Common myeloid progenitor, CD34-positive (primary cell): ENCODE measurements around the gene BDKRB2.

ENCODE experiments used
- CTCF ChIA-PET: fragments of 350-600 bp; sonication (Branson Sonifier 250); formaldehyde crosslinking; loops from one replicate; lab custom pipeline; 2021; ENCODE audit warnings: antibody characterized with exemption; lab: Charles Lee
- POLR2A ChIA-PET: fragments of 350-600 bp; sonication (Branson Sonifier 250); formaldehyde crosslinking; loops from one replicate; lab custom pipeline; 2021; ENCODE audit warnings: antibody characterized with exemption; lab: Charles Lee
- DNase-seq, 3 donors: peaks; one replicate each; pipeline versions ENCODE4 v3.0.0 to v3.0.0-alpha.2; 2013
- H3K27ac ChIP-seq, 2 experiments: 1 replicate in 1 of 2; 2 replicates in 1 of 2; pipeline ENCODE4 v1.7.0; 2013; ENCODE audit warnings: inconsistent platforms in 2 of 2, low read length in 2 of 2, mild to moderate bottlenecking in 2 of 2, low read depth in 1 of 2, moderate library complexity in 1 of 2; ENCODE audit not compliant: severe bottlenecking in 2 of 2, insufficient read depth in 1 of 2, poor library complexity in 1 of 2
- H3K27me3 ChIP-seq, 5 experiments: replicated peaks in 2 of 5; 1 replicate in 3 of 5; 2 replicates in 2 of 5; pipeline versions ENCODE4 v1.6.1 to v1.7.0; 2013; ENCODE audit warnings: low read length in 4 of 5, mild to moderate bottlenecking in 2 of 5, moderate library complexity in 2 of 5, inconsistent platforms in 1 of 5; ENCODE audit not compliant: insufficient read depth in 5 of 5, control insufficient read depth in 4 of 5
- H3K36me3 ChIP-seq, 4 experiments: 1 replicate in 2 of 4; 2 replicates in 2 of 4; pipeline versions ENCODE4 v1.6.1 to v1.7.0; 2013; ENCODE audit warnings: low read length in 3 of 4, control low read depth in 1 of 4, mild to moderate bottlenecking in 1 of 4; ENCODE audit not compliant: control insufficient read depth in 4 of 4, insufficient read depth in 4 of 4
- H3K4me1 ChIP-seq, 4 experiments: 1 replicate in 3 of 4; 2 replicates in 1 of 4; pipeline versions ENCODE4 v1.6.1 to v1.7.1; 2013; ENCODE audit warnings: low read length in 3 of 4, mild to moderate bottlenecking in 3 of 4, control low read depth in 1 of 4, inconsistent platforms in 1 of 4, moderate library complexity in 1 of 4; ENCODE audit not compliant: control insufficient read depth in 4 of 4, insufficient read depth in 4 of 4; ENCODE audit errors: control extremely low read depth in 1 of 4
- H3K4me3 ChIP-seq, 7 experiments: 1 replicate in 4 of 7; 2 replicates in 3 of 7; pipeline versions ENCODE4 v1.5.1 to v1.7.0; 2013; ENCODE audit warnings: mild to moderate bottlenecking in 7 of 7, low read length in 6 of 7, moderate library complexity in 6 of 7, inconsistent platforms in 2 of 7, low read depth in 2 of 7, control low read depth in 1 of 7; ENCODE audit not compliant: insufficient read depth in 4 of 7, control insufficient read depth in 1 of 7; ENCODE audit errors: extremely low read depth in 1 of 7
- H3K9me3 ChIP-seq, 5 experiments: 1 replicate in 4 of 5; 2 replicates in 1 of 5; pipeline versions ENCODE4 v1.6.1 to v1.7.1; 2013; ENCODE audit warnings: low read length in 4 of 5, mild to moderate bottlenecking in 2 of 5, inconsistent platforms in 1 of 5, low read depth in 1 of 5, moderate library complexity in 1 of 5; ENCODE audit not compliant: control insufficient read depth in 4 of 5, insufficient read depth in 2 of 5; ENCODE audit errors: control extremely low read depth in 1 of 5
- WGBS: methylation state at CpG from one replicate; pipeline ENCODE4 v1.1.5; 2013; ENCODE audit not compliant: insufficient coverage; 5-methylcytosine and 5-hydroxymethylcytosine counted together

BDKRB2 gene

DNA sequence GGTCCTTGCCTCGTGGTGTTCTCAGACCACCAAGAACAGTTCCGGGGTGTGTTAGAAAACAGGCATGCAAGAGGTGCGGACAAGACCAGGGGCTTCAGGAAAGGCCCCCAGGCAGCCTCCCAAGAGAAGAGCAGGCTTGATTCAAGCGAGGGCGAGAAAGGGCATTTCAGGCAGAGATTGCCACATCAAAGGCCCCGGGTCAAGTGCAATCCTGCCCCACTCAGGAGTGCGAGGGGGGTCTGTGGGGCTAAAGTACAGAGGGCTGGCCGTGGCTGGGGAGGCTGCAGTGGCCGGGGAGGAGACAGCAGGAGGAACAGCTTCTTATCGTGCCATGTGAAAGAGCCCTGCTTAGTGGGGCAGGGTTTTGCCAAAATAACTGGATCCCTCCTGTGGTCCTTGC, 2.7 kb upstream of the BDKRB2 start:
- Histone ChIP-seq H3K9me3 (no peaks in the 10 kb centered on the region), H3K4me1 (peaks cover 0 to 7% (median 3%) of the 10 kb centered on the region in 4 experiments), H3K36me3 (no peaks in the 10 kb centered on the region), H3K4me3 (no peak overlapping the region), H3K27me3 (peaks cover 0 to 66% (median 23%) of the 10 kb centered on the region in 5 experiments), H3K27ac (no peak overlapping the region)
- ChIA-PET CTCF (no interaction called here), POLR2A (no interaction called here)
- no peak for DNase-seq
- 84% methylated on average over 9 of the region's 10 CpGs for WGBS

DNA sequence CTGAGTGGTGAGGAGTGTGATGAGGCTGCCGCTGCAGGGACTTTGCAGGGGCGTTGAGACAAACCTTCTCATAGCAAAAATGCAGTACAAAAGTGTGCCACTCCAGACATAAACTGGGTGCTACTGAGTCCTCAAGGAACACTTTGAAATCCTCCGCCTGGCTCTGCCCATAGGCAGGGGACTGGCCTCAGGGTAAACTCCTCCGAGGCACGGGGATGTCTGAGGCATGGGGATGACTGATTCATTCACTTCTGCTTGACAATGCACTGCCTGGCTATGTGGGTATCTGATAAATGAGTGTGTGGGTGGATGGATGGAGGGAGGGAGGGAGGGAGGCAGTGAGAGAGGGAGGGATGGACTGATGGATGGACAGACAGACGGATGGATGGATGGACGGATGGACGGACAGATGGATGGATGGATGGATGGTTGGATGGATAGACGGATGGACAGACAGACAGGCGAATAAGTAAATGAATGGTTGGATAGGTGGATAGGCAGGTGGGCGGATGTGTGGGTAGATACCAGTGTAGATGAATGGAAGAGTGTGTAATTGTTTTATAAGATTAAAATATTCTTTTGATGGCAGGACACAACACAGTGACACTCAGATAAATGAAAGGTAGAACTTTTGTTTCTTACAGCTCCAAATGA, 2.1 kb upstream of the BDKRB2 start:
- WGBS: 92% methylated on average over 10 of the region's 11 CpGs
- ChIA-PET POLR2A (no interaction called here), CTCF (no interaction called here)
- no peaks in the 10 kb centered on the region for H3K9me3 ChIP-seq
- H3K4me1 ChIP-seq: peaks cover 0 to 7% (median 3%) of the 10 kb centered on the region in 4 experiments
- DNase-seq: no peak
- no peaks in the 10 kb centered on the region for H3K36me3 ChIP-seq
- H3K4me3 ChIP-seq: no peak overlapping the region
- no peak overlapping the region for H3K27ac ChIP-seq
- peaks cover 0 to 65% (median 23%) of the 10 kb centered on the region in 5 experiments for H3K27me3 ChIP-seq

DNA sequence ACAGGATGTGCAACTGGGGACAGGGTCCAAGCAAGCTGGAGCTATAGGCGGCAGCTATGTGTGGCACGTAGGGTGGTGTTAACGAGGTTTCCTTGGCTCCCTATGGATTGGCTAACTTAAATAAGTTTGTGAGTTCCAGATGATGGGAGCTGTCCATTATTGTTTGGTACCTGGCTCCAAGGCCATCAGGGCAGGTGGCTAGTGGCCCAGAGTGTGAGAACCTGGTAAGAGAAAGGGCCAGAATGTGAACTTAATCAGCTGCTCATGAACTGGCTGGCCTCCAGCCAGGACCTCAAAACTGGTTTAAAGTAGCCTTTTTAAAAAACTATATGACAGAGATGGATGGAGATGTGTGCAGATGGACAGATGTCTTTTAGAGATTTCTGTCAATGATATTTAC, 1.5 kb upstream of the BDKRB2 start:
- POLR2A ChIA-PET: no interaction called here
- WGBS: 100% methylated on average over 3 of the region's 3 CpGs
- CTCF ChIA-PET: no interaction called here

DNA sequence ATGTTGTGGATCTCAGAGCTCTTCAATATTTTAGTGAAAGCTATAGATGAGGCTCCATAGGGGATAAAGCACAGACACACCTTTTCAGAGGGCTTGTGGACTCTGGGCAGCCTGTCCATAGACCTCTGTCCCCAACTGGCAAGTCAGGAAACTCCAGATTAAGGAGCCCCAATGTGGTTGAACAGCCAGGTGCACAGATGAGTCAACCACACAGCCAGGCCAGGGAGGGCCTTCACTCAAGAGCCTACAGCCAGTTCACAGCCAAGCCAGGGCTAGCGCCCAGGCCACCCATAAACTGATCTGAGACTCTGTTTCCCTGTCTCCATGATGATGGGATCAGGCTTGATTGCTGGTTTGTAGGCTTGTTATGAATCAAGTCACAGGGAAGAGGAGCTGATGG, 1.0 kb upstream of the BDKRB2 start:
- POLR2A ChIA-PET: no interaction called here

More for the DNA sequence above, 1.5 kb upstream of the BDKRB2 start:
- peaks cover 0 to 62% (median 22%) of the 10 kb centered on the region in 5 experiments for H3K27me3 ChIP-seq
- H3K4me3 ChIP-seq: no peak overlapping the region
- no peak for DNase-seq
- peaks cover 0 to 1% (median 0%) of the 10 kb centered on the region in 5 experiments for H3K9me3 ChIP-seq
- no peak overlapping the region for H3K27ac ChIP-seq
- peaks cover 0 to 7% (median 3%) of the 10 kb centered on the region in 4 experiments for H3K4me1 ChIP-seq
- no peaks in the 10 kb centered on the region for H3K36me3 ChIP-seq

DNA sequence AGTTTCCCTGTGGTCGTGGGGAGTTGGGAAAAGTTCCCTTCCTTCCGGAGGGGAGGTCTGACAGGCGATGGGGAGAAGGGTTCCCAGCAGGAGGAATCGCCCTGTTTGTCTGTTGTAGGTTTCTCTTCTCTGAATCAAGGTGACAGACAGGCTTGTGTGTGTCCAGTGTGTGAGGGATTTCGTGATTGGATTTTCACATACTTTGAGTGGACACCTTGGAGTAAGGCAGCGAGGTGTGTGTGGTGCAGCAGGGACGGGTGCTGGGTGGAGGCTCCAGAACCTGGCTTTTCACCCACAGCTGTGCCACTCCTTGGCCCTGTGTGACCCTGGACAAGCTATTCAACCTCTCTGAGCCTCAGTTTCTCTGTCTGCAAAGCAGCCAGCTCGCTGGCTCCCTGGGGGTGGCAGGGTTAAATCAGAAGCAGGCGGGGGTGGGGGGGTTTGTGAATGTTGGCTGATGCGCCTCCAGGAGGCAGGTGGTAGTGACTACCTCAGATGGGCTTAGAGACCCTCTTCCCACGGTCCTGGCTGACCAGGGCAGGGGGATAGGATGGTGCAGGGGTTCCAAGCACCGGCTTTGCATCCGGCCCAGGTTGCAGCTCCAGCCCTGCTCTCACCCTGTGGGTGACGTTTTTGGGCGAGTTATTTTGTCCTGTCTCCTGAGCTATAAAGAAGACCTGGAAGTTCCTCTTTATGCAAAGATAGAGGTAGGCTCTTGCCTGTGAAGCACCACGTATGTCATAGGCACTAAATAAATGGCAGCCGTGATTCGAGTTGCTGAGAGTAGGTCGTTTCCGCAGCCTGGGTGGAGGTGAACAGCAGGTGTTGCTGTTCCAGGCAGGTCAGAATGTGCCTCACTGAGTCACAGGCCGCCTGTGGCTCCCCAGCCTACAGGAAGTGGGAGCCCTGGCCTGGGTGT, 679 bp downstream of the BDKRB2 start:
- peak in 1 of 3 donors; percentile 15 for DNase-seq
- no peaks in the 10 kb centered on the region for H3K36me3 ChIP-seq
- POLR2A ChIA-PET: no interaction called here
- H3K4me3 ChIP-seq: no peak overlapping the region
- peaks cover 0 to 7% (median 2%) of the 10 kb centered on the region in 4 experiments for H3K4me1 ChIP-seq
- H3K27ac ChIP-seq: no peak overlapping the region
- peaks cover 0 to 1% (median 0%) of the 10 kb centered on the region in 5 experiments for H3K9me3 ChIP-seq
- H3K27me3 ChIP-seq: peaks cover 0 to 61% (median 20%) of the 10 kb centered on the region in 5 experiments
- CTCF ChIA-PET: no interaction called here
- 41% methylated on average over 15 of the region's 21 CpGs for WGBS

More for the DNA sequence above, 1.0 kb upstream of the BDKRB2 start:
- CTCF ChIA-PET: no interaction called here
- Histone ChIP-seq H3K27me3 (peaks cover 0 to 61% (median 20%) of the 10 kb centered on the region in 5 experiments), H3K27ac (no peak overlapping the region), H3K36me3 (no peaks in the 10 kb centered on the region), H3K9me3 (peaks cover 0 to 1% (median 0%) of the 10 kb centered on the region in 5 experiments), H3K4me3 (no peak overlapping the region), H3K4me1 (peaks cover 0 to 7% (median 3%) of the 10 kb centered on the region in 4 experiments)
- DNase-seq: no peak
- 80% methylated on average over 1 of the region's 1 CpG for whole genome bisulfite sequencing

DNA sequence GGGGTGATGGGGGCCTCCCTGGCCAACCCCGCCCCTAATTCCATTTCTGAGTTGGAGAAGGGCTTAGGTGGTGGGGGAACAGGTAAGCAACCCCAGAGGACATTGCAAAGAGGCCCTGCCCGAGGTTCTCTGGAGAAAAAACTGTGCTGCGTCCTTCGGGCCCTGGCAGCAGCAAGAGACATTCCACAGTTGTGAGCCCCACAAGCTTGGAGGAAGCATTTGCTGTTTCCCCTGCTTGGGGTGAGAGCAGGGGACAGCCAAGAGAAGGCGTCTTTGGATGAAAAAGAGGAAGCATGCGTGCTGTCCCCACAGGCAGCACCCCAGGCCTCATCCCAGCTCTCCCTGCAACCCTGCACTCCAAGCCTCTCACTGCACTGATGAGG, 1.3 kb downstream of the BDKRB2 start:
- peak in 2 of 3 donors; percentile 9 to 12 for DNase-seq
- Histone ChIP-seq H3K4me1 (peaks cover 0 to 7% (median 2%) of the 10 kb centered on the region in 4 experiments), H3K27me3 (peaks cover 0 to 63% (median 20%) of the 10 kb centered on the region in 5 experiments), H3K36me3 (no peaks in the 10 kb centered on the region), H3K9me3 (peaks cover 0 to 1% (median 0%) of the 10 kb centered on the region in 5 experiments), H3K27ac (no peak overlapping the region), H3K4me3 (no peak overlapping the region)
- 23% methylated on average over 5 of the region's 6 CpGs for WGBS
- ChIA-PET POLR2A (no interaction called here), CTCF (no interaction called here)
